Measurements from ENCODE around the gene EIF5AL1. TPM values are rescaled to one million over a fixed set of nuclear protein-coding genes. Genes with fewer than 3 reads are reported as not detected.

EIF5AL1 gene
- total and polyA plus RNA-seq, 2 donors (not counting 1 experiment from before 2014, with no cell fraction given): 0.33 to 2.0 TPM

DNA sequence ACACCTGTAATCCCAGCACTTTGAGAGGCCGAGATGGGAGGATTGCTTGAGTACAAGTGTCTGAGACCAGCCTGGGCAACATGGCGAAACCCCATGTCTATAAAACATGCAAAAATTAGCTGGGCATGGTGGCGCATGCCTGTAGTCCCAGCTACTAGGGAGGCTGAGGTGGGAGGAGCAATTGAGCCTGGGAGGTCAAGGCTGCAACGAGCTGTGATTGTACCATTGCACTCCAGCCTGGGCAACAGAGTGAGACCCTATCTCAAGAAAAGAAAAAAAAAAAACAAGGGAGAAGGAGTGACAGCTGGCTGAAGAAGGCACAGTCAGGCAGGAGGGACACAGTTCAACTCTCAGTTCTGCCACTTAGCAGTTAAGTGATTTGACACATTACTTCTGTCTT, 40.6 kb upstream of the EIF5AL1 start:
- Histone ChIP-seq H3K79me2 (ENCODE audit: control insufficient read depth, insufficient read depth, low read length) (no peaks in the 10 kb centered on the region), H3K4me1 (ENCODE audit: control insufficient read depth, extremely low read depth, insufficient read depth, low read length) (peaks cover 4% of the 10 kb centered on the region), H3K27ac (ENCODE audit: insufficient read depth, low read length) (no peak overlapping the region), H3K9me3 (ENCODE audit: control insufficient read depth, insufficient read depth, low read depth, low read length) (no peaks in the 10 kb centered on the region), H2AFZ (ENCODE audit: low read length) (no peak overlapping the region), H3K4me3 (replicated peaks in 1 of 4; ENCODE audit: control extremely low read depth in 1 of 4, insufficient read depth in 1 of 4, low read depth in 3 of 4, low read length in 4 of 4) (no peak overlapping the region), H4K20me1 (ENCODE audit: control insufficient read depth, extremely low read depth, insufficient read depth, low read length) (no peaks in the 10 kb centered on the region), H3K9ac (ENCODE audit: insufficient read depth, low read length) (no peak overlapping the region), H3K36me3 (ENCODE audit: control insufficient read depth, insufficient read depth, low read length) (no peaks in the 10 kb centered on the region), H3K27me3 (ENCODE audit: control insufficient read depth, insufficient read depth, low read length) (no peaks in the 10 kb centered on the region), H3K4me2 (ENCODE audit: extremely low read depth, insufficient read depth, low read length) (no peak overlapping the region)
- no peak for DNase-seq (ENCODE audit: low read depth in 2 of 2)
- TF ChIP-seq, protein P1, sequence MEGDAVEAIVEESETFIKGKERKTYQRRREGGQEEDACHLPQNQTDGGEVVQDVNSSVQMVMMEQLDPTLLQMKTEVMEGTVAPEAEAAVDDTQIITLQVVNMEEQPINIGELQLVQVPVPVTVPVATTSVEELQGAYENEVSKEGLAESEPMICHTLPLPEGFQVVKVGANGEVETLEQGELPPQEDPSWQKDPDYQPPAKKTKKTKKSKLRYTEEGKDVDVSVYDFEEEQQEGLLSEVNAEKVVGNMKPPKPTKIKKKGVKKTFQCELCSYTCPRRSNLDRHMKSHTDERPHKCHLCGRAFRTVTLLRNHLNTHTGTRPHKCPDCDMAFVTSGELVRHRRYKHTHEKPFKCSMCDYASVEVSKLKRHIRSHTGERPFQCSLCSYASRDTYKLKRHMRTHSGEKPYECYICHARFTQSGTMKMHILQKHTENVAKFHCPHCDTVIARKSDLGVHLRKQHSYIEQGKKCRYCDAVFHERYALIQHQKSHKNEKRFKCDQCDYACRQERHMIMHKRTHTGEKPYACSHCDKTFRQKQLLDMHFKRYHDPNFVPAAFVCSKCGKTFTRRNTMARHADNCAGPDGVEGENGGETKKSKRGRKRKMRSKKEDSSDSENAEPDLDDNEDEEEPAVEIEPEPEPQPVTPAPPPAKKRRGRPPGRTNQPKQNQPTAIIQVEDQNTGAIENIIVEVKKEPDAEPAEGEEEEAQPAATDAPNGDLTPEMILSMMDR (conservative IDR thresholded peaks at IDR 0.05 in 1 of 2, IDR thresholded peaks at IDR 0.05 in 1 of 2; ENCODE audit: low read depth in 1 of 2, low read length in 2 of 2): no peak
- TF ChIP-seq EZH2 (IDR thresholded peaks at IDR 0.05; ENCODE audit: low read length, missing control alignments): no peak

DNA sequence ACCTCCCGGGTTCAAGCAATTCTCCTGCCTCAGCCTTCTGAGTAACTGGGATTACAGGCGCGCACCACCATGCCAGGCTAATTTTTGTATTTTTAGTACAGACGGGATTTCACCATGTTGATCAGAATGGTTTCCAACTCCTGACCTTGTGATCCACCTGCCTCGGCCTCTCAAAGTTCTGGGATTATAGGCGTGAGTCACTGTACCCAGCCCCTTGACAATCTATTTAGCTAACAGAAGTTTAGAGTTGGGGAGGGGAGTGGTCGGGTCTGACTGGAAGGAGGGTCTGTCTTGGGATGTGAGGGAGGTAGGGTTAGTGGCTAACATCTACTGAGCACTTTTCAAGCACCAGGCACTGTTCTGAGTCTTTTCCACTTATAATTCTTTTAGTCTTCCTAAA, 39.9 kb upstream of the EIF5AL1 start:
- no peaks in the 10 kb centered on the region for H4K20me1 ChIP-seq (ENCODE audit: control insufficient read depth, extremely low read depth, insufficient read depth, low read length)
- H3K27ac ChIP-seq (ENCODE audit: insufficient read depth, low read length): no peak overlapping the region
- H3K4me3 ChIP-seq (replicated peaks in 1 of 4; ENCODE audit: control extremely low read depth in 1 of 4, insufficient read depth in 1 of 4, low read depth in 3 of 4, low read length in 4 of 4): no peak overlapping the region
- no peaks in the 10 kb centered on the region for H3K9me3 ChIP-seq (ENCODE audit: control insufficient read depth, insufficient read depth, low read depth, low read length)
- H3K79me2 ChIP-seq (ENCODE audit: control insufficient read depth, insufficient read depth, low read length): no peaks in the 10 kb centered on the region
- no peak for TF ChIP-seq EZH2 (IDR thresholded peaks at IDR 0.05; ENCODE audit: low read length, missing control alignments)
- TF ChIP-seq, protein P1 (conservative IDR thresholded peaks at IDR 0.05 in 1 of 2, IDR thresholded peaks at IDR 0.05 in 1 of 2; ENCODE audit: low read depth in 1 of 2, low read length in 2 of 2): no peak
- no peak overlapping the region for H3K9ac ChIP-seq (ENCODE audit: insufficient read depth, low read length)
- H3K4me1 ChIP-seq (ENCODE audit: control insufficient read depth, extremely low read depth, insufficient read depth, low read length): peaks cover 2% of the 10 kb centered on the region
- no peak overlapping the region for H2AFZ ChIP-seq (ENCODE audit: low read length)
- DNase-seq (ENCODE audit: low read depth in 2 of 2): no peak
- H3K36me3 ChIP-seq (ENCODE audit: control insufficient read depth, insufficient read depth, low read length): no peaks in the 10 kb centered on the region
- no peaks in the 10 kb centered on the region for H3K27me3 ChIP-seq (ENCODE audit: control insufficient read depth, insufficient read depth, low read length)
- H3K4me2 ChIP-seq (ENCODE audit: extremely low read depth, insufficient read depth, low read length): no peak overlapping the region

DNA sequence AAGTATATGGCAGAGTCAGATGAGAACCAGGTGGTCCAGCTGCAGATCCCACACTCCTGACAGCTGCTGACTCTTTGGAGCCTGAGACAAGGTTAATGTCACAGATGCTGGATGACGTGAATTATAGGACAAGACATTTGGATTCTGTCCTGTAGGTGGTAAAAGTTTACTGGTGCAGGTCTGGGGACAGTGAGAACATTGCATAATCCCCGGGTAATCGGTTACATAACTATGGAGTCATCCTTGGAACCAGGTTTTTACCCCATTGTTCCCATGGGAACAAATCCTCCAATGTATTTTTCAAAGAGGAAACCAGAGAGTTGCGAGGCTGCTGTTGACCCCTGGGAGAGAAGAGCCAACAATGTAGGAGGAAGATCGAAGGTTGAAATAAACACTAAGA, 39.4 kb upstream of the EIF5AL1 start:
- no peak for TF ChIP-seq EZH2 (IDR thresholded peaks at IDR 0.05; ENCODE audit: low read length, missing control alignments)
- TF ChIP-seq, protein P1 (conservative IDR thresholded peaks at IDR 0.05 in 1 of 2, IDR thresholded peaks at IDR 0.05 in 1 of 2; ENCODE audit: low read depth in 1 of 2, low read length in 2 of 2): no peak

More for the DNA sequence above, 39.4 kb upstream of the EIF5AL1 start:
- Histone ChIP-seq H4K20me1 (ENCODE audit: control insufficient read depth, extremely low read depth, insufficient read depth, low read length) (no peaks in the 10 kb centered on the region), H3K79me2 (ENCODE audit: control insufficient read depth, insufficient read depth, low read length) (no peaks in the 10 kb centered on the region), H3K9ac (ENCODE audit: insufficient read depth, low read length) (no peak overlapping the region), H3K27me3 (ENCODE audit: control insufficient read depth, insufficient read depth, low read length) (no peaks in the 10 kb centered on the region), H3K4me3 (replicated peaks in 1 of 4; ENCODE audit: control extremely low read depth in 1 of 4, insufficient read depth in 1 of 4, low read depth in 3 of 4, low read length in 4 of 4) (no peak overlapping the region), H3K4me1 (ENCODE audit: control insufficient read depth, extremely low read depth, insufficient read depth, low read length) (peaks cover 2% of the 10 kb centered on the region), H3K9me3 (ENCODE audit: control insufficient read depth, insufficient read depth, low read depth, low read length) (no peaks in the 10 kb centered on the region), H3K36me3 (ENCODE audit: control insufficient read depth, insufficient read depth, low read length) (no peaks in the 10 kb centered on the region), H2AFZ (ENCODE audit: low read length) (no peak overlapping the region), H3K27ac (ENCODE audit: insufficient read depth, low read length) (no peak overlapping the region), H3K4me2 (ENCODE audit: extremely low read depth, insufficient read depth, low read length) (no peak overlapping the region)
- DNase-seq (ENCODE audit: low read depth in 2 of 2): no peak
